Activated CD4-positive, alpha-beta T cell treated with anti-CD3 and anti-CD28 coated beads, Interleukin-2, Interleukin-6, amounts not matched to agents 100 ng/mL and 50 ng/mL, durations not matched to agents 16 hours and 8 hours (primary cell): Measurements from ENCODE around the gene KHNYN.
"Not testable (repeated sequence)": the region's sequence is repeated elsewhere in the genome, so short reads cannot be mapped to it uniquely, and the experiment has no call there.

Source experiments
- DNase-seq: peaks from one replicate; pipeline ENCODE4 v3.0.0-alpha.2; 2020

KHNYN gene

DNA sequence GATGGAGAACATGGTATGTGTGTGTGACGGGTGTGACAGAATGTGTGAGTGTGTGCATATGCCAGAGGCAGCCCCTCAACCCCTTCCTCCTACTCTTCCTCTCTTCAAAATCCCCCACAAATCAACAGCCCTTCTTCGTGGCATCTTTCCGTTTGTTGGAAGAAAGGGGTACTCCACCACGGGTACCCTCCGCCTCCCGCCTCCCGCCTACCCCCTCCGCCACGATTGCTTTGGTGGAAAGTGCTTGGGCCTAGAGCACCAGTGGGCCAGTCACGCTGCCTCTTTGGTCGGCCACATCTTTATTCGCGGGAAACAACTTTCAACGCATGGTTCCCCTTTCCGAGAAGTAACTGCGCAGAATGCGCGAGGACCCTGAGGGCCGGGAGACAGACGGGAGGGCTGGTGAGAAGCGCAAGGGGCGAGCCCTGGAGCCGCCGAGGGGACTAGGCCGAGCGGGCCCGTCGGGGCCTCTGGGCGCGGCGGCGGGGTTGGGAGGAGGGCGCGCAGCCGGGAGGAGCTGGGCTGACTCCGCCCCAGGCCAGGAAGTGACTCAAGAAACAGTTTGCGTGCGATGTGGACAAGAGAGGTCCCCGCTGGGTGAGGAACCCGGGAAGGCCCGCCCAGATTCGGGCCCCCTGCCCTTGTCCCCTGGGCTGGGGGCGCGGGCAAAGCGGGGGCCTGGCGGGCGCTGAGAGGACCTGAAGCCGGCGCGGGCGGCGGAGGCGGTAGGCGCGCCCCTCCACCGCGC is at the start of gene KHNYN, which contains the start of gene CBLN3:
TSS of gene KHNYN (plus strand) at position 560 of the 748 bp plus-strand sequence. CDS start 777 bp downstream, outside the sequence.
TSS of gene CBLN3 (minus strand) at position 274 of the 748 bp plus-strand sequence. CDS start 614 bp downstream, outside the sequence.
- DNase-seq = peak; percentile 93

DNA sequence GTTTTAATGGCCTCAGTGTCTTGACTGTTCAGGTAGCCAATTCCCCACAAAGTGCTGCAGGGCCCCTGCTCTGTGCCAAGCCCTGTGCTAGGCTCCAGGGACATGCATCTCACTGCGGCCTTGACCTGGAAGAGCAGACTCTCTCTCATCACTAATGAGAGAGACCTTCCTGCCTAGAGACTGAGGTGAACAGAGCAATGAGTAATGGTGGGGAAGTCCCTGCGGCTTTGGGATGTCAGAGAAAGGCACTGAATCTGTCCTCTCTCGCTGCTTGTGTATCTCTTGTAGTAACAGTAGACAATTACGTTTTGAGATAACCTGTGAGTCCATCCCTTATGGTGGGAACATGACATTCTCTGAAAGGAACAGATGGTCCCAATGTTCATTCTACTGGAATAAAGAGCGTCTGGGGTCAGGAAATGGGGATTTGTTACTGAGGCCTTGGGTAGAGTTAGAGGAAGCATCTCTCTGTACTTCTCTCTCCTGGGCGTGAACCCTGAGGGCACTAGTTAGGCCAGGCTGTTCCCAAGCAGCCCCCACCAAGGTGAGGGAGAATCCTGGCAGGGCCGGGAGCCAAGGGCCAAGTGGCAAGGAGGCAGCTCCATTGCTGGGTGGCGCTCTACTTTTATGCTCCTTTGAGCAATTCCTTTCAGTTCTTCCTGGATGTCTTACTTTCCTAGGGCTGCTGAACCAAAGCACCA is 48.2 kb upstream of the KHNYN start:
- DNase-seq = no peak

DNA sequence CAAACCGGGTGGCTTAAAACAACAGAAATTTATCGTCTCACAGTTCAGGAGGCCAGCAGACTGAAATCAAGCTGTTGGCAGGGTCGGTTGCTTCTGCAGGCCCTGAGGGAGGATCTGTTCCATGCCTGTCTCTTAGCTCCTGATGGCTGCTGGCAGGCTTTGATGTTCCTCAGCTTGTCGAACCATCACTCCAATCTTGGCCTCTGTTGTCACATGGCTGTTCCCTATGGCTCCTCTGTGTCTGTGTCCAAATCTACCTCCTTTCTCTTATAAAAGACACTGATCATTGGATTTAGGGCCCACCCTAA is 47.7 kb upstream of the KHNYN start:
- DNase-seq = no peak

DNA sequence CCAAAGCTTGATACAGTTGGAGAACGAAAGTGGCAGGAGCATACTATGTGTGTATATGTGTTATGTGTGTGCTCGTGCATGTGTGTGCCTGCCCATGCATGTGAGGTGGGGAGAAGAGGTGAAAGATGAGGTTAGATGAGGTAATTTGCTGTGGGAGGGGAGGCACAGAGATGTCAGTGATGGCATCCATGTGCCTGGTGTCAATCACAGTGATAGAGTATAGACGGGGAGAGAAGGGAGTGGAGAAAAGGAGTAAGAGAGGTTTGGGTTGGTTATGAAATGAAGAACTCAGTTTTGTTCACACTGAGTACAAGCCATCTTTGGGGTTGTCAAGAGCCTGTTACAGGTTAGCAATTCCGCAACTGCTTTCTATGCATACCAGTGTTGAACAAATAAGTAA is 45.6 kb upstream of the KHNYN start:
- no peak for DNase-seq

DNA sequence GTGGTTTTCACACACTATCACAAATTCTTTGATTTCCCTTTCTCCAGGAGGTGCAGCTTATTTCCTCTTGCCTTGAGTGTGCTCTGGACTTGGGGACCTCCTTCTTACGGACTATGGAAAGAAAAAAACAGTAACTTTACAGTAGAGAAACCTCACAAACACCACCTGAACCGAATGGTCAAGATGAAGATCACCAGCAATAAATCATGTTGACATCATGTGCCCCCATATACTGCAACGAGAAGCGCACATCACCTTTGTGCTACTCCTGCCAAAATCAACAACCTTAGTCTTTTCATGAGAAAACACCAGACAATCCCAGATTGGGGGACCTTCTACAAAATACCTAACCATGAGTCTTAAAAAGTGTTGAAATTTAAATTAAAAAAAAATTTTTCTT is 44.2 kb upstream of the KHNYN start:
- DNase-seq = no peak

DNA sequence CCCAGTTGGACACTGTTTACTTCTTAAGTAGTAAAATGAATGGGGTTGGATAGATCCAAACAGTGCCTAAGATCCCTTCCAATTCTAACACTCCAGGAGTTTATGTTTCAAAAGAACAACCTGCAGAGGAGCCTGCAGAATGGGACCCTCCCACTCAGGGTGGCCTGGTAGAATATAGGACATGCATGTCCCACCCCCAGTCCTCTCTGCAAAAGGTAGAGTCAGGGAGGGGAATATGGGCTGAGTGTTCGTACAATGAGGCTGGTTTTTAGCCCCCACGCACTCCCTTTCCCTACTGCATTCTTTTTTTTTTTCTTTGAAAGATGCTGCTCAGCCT is 42.8 kb upstream of the KHNYN start:
- no peak for DNase-seq

DNA sequence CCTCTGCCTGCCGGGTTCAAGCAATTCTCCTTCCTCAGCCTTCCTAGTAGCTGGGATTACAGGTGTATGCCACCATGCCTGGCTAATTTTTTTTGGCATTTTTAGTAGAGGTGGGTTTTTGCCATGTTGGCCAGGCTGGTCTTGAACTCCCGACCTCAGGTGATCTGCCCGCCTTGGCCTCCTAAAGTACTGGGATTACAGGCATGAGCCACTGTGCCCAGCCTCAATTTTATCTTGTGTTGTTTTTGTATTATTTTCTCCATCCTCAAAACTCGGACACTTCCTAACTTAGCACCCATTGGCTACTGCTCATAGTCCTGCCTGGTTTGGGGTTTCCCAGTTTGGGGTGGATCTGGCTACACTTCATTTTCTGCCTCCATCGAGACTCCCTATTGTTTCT is 42.2 kb upstream of the KHNYN start:
- DNase-seq = not testable (repeated sequence)

DNA sequence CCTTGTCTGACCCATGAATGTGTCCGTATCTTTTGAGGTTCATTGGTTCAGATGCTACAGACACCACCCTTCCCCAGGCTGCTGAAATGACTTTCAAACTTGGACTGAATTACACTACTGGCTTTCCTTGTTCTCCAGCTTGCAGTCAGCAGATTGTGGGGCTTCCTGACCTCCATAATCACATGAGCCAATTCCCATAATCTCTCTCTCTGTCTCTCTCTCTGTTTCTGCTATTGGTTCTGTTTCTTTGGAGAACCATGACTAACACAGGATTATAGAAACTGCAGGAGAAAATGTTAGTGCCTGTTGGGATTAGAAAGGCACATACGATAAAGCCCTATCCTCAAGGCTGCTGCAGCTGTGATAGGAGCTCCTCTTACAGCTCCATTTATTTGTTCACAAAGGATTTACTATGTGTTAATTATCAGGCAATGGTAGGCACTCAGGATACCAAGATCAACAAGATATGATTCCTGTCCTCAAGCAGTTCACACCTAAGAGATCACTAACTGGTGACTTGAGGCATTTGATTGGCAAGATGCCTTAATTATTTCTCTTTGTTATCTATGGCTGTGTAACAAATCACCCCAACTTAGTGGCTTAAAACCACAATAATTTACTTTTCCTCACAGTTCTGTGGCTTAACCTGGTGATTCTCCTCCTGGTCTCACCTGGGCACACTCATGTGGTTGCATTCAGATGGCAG is 41.1 kb upstream of the KHNYN start:
- DNase-seq = no peak

DNA sequence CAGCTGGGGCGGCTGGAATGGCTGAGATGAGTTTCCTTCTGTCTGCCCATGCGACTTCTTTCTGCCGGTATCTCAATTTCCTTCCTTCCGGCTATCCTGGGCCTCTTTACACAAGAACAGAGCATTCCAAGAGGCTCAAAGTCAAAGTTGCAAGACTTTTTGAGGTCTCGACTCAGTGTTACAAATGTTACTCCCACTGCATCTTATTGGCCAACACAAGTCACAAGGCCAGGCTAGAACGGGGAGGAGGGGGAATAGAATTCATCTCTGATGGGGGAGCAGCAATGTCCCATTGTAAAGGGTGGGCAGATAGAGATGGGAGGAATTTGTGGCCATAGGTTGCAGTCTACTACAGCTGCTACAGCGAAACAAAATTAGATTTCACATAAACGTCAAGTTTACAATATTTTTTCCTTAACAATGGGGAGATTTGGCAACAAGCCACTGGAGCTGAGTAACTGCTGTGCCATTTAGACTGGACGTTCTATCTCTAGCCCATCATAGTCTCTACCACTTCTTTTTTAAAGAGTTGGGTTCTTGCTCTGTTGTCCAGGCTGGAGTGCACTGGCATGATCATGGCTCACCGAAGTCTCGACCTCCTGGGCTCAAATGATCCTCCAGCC is 40.4 kb upstream of the KHNYN start:
- no peak for DNase-seq

DNA sequence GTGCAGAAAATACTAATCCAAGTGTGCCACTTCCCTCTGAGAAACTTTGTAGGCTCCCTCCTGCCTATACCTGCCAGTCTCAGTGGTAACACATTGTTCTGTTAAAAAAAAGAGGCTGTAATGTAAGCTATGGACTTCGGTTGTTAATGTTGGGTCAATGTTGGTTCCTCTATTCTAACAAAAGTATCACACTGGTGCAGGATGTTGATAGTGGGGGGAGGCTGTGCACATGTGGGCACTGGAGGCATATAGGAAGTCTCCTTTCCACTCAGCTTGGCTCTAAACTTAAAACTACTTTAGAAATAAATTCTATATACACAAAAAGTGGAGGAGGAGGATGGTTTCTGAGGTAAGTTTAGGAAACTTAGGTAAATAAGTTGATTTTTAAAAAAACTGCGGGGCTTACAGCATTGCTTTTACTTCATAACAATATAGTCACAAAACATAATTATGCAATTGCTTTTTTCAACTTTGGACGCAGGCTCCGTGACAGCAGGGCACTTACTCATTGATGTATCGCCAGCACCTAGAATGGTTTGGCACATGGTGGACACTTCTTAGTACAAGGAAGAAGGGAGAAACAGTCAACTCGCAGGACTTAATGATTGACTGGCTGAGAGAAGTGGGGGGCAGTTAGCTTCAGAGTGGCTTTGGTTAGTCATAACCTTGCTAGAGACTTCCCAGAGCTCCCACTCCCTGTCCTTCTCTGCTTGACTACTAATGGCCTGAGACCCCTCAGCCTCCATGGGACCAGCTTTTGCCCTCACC is 38.9 kb upstream of the KHNYN start:
- no peak for DNase-seq

DNA sequence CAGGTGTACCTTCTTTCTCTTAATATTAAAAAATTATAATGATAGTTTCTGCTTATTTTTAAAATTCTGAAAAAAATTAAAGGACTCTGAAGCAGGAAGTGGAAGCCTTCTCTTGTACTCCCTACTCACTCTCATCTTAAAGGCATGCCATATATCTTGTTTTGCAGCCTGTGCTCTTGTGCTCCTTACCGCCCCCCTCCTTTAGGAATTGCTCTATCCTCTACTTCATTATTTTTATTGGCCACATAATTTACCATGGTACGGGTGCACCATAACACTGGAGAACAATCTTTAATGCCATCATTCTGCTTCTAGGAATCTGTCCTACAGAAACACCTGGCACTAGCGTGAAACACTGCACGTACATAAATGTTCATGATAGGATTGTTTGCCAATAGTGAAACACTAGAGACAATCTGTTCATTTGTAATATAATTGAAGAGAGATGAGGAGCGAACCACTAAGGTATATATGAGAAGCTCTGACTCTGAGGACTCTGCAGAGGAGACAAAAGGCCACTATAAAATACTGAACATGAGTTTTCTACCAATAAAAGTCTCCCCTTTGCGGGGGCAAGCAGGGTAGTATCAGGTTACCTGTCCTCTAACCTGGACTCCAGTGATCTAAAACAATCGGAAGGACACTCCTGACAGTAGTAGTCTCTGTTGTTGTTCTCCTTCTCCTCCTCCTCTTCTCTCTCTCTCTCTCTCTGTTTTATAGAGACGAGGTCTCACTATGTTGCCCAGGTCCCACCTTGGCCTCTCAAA is 37.2 kb upstream of the KHNYN start:
- DNase-seq = no peak

DNA sequence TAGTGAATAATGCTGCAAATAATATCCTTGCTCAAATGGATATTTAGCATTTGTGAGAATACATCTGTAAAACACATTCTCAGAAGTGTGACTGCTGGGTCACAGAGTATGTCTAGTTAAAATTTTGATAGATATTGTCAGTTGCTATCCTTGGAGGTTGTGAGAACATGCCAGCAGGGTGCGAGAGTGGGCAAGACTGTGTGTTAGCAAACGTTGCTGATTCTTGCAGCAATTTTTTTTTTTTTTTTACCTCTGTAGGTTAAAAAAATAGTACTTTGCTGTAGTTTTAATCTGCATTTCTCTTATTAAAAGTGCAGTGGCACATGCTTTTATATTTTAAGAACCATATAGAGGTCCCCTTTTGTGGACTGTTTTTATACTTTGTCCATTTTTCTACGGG is 35.5 kb upstream of the KHNYN start:
- no peak for DNase-seq

DNA sequence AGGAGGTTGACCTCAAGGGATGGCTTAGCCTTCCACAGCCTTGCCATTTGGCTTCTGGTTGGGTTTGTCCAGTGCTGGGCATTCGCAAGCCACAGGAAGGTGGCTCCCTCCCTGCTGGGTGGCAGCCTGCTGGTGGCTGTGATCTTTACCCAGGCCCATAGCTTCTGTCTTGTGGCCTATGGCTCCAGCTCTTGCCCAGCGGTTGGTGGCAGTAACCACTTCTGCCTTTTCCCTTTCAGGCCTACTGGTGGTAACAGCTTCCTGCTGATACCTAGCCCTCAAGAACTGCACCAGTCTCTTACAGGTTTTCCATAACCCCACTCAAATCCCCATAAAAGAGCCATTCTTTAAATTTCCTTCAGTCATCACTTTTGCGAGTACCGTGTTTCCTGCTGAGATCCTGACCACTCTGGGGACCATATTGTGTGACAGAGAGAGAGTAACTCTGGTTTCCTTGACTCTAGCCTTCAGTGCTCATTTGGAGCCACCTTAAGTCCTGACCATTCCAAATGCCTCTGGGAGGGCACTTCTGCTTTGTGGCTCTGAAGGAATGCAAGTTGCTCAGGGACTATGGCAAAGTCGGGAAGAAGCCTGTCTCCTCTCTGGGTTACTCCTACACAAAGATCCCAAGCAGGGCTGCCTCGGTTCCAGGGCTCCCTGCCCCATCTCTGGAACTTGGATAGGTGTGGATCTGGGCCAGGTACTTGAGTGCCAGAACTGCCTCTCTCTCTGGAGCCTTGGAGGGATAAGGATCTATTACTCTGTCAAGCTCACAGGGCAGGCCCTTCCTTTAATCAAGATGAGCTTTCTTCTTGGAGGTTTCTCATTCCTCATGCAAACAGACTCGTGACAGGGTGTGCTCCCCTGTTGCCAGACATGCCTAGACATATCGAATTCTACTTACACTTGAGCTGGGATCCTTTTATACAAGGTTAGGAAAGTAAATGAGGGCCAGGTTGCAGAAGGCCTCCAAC is 33.9 kb upstream of the KHNYN start:
- DNase-seq = no peak

DNA sequence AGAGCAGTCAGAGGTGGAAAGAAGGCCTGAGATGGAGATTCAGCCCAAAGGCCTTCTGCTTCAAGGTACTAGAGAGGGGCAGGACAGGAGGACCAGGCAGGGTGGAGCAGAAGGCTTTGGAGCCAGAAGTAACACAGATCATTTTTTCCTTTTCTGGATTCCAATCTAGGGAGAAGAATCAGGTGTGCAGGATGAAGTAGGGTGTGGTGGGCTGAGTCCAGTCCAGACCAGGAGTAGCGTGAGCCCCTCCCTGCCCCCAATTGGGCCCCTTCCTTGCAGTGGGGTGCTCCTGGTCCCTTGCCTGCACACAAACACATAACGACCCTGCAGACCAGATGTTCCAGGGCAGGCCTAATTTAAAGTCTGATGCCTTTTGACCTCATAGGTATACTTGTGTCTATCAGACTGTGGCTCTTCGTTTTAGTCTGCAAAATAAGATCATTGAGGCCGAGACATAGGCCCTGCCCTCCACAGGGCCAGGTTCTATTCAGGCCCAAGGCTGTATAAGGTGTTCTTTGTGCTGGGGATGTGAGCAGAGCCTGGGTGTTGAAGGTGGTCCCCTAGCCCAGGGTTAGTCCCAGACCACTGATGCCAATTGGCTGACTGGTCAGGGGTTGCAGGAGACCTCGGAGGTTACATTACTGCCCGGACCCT is 32.0 kb upstream of the KHNYN start:
- no peak for DNase-seq

DNA sequence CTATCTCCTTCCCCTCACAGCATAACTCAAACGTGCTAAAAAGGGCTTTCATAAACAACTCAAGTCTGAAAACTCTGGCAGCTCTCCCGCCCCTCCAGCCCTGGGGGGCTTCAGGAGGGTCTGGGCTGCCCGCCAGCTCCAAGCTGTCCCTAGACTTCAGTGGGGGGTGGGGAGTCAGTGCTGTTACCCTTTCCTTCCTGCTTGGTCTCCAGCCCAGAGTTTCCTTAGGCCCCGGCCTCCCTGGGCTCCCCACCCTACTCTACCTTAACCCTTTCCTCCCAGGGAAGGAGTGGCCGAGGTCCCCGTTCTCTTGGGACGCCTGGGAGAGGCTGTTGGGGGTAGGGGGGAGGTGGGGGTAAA is 31.5 kb upstream of the KHNYN start:
- no peak for DNase-seq

DNA sequence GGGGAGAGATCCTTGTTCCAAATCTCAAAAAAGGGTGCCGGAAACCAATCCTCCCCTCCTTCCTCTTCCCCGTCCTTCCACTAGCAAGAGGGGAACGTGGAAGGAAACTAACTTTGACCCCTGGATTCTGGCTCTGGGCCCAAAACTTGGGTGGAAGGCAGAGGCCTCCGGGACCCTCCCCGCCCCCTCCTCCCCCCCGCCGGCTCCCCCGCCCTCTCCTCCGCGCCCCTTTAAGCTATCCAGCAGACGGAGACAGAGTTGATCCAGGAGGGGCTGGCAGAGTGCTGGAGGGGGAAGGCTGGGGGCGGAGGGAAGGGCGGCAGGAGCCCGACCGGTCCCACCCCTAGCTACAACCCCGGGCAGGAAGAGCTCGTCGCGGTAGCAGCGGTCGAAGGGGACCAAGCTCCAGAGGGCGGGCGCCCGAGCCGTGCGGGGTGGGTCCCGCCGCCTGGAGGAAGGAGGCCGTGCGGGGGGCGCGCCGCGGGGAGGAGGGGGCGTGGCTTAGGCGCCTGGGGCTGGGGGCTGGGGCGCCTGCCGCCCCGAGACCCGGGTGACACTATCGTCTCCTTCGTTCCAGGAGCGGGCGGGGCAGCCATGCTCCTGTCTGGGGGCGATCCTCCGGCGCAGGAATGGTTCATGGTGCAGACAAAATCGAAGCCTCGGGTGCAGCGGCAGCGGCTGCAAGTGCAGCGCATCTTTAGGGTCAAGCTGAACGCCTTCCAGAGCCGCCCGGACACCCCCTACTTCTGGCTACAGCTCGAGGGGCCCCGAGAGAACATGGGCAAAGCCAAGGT is 30.9 kb upstream of the KHNYN start, which contains the start of gene NYNRIN:
TSS of gene NYNRIN (plus strand) at position 351 of the 794 bp plus-strand sequence. CDS start at position 595, 244 bp downstream.
- no peak for DNase-seq

DNA sequence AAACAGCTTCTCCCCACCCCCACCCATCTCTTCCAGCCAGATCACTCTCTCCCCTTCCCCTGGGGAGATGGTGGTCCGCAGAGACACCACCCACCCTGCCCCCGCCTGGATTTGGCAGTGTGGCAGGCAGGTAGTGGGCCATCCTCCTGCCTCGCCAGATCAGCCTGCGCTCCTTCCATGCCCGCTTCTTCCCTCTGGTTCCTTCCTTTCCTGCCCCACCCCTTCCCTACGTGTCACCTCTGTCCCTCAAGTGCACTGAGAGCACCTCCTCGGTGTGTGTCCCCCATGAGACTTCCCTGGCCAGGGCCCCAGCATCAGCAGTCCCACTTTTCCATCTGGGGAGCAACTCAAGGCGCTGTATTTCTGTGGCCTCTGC is 30.3 kb upstream of the KHNYN start:
- no peak for DNase-seq

DNA sequence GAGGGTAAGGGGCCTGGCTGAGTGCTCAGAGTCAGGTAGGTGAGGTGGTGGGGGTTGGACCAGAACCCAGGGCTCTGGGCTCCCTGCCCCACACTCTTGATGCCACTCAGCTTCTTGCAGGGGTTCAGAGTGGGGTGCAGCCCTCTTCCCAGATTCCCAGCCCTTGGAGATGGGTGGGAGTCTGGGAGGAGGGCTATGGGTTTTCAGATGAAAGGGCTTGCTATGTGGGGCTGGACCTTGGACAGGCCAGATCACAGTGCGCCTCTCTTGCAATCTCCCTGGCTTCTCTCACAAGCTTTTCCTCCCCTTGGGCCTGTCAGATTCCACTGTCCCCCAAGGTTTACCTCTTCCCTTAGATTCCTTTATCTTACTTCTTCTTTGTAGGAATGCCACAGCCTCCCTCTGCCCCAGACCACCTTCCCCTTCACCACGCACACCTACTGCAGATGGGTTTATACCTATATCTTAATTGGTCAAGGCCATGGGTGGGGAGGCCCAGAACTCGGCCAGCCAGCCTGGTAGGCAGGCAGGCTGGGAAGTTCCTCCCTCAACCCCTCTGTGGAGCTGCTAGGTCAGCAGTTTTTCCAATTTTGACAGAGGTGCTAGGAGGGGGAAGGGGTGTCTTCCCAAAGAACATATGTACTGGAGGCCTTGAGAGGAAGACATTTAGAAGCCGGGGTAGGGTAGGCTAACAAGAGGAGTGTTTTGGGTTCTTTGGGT is 29.6 kb upstream of the KHNYN start:
- no peak for DNase-seq
